Measurements from ENCODE around the gene KDM4C. TPM values are rescaled to one million over a fixed set of nuclear protein-coding genes. Genes with fewer than 3 reads are reported as not detected.

The KDM4C gene
- polyA plus RNA-seq, 2 of the 4 experiments (the other 2 are of a cell fraction), result 9.6 to 15.6 TPM

DNA sequence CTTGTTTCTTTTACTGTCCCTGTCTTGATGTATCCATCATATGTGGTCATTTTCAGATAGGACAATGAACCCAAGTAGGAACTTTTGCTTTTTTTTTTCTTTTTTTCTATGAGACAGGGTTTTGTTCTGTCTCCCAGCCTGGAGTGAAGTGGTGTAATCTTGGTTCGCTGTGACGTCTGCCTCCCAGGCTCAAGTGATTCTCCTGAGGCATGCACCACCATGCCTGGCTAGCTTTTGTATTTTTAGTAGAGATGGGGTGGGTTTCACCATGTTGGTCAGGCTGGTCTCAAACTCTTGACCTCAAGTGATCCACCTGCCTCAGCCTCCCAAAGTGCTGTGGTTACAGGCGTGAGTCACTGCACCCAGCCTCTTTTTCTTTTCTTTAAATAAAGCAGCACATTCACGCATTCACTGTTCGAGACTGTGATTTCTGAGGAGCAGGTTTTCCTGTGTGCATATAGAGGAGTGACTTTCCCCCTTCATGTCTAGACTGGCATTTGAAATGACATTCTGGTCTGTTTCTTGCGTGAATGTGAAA is 448.5 kb downstream of the KDM4C start:
- no peak for FAIRE-seq
- DNase-seq (ENCODE audit: low read depth in 1 of 2, low spot score in 1 of 2), result no peak
- H3K4me3 ChIP-seq, result no peak overlapping the region
- ATAC-seq, result no peak
- H3K4me2 ChIP-seq, result no peak overlapping the region
- ChIA-PET POLR2A (no interaction called here), CTCF (interaction anchor here (0.7 kb wide), 1 partner anchor 855 kb away, joined by 3 read pairs; no protein-coding TSS in a partner anchor)
- no peaks in the 10 kb centered on the region for H3K4me1 ChIP-seq
- H3K27ac ChIP-seq, result no peak overlapping the region
- TF ChIP-seq FOXS1 (CRISPR knock-in tag; IDR thresholded peaks at IDR 0.05) (no peak), CHD4 (IDR thresholded peaks at IDR 0.05; ENCODE audit: borderline replicate concordance) (no peak), NPAS2 (CRISPR knock-in tag; IDR thresholded peaks at IDR 0.05; ENCODE audit: borderline replicate concordance) (no peak), CHD2 (IDR thresholded peaks at IDR 0.05; ENCODE audit: low read length, partially characterized antibody) (no peak), EHF (CRISPR knock-in tag; IDR thresholded peaks at IDR 0.05) (no peak), HOXB13 (CRISPR knock-in tag; IDR thresholded peaks at IDR 0.05; ENCODE audit: low read depth) (no peak), NR3C1 (IDR thresholded peaks at IDR 0.05) (no peak), MAZ (IDR thresholded peaks at IDR 0.05; ENCODE audit: borderline replicate concordance, low read depth, low read length) (no peak), HEYL (CRISPR knock-in tag; IDR thresholded peaks at IDR 0.05) (no peak), BHLHE40 (IDR thresholded peaks at IDR 0.05; ENCODE audit: low read depth, low read length) (no peak), RARB (CRISPR knock-in tag; IDR thresholded peaks at IDR 0.05) (no peak)
- TF ChIP-seq, protein P1, sequence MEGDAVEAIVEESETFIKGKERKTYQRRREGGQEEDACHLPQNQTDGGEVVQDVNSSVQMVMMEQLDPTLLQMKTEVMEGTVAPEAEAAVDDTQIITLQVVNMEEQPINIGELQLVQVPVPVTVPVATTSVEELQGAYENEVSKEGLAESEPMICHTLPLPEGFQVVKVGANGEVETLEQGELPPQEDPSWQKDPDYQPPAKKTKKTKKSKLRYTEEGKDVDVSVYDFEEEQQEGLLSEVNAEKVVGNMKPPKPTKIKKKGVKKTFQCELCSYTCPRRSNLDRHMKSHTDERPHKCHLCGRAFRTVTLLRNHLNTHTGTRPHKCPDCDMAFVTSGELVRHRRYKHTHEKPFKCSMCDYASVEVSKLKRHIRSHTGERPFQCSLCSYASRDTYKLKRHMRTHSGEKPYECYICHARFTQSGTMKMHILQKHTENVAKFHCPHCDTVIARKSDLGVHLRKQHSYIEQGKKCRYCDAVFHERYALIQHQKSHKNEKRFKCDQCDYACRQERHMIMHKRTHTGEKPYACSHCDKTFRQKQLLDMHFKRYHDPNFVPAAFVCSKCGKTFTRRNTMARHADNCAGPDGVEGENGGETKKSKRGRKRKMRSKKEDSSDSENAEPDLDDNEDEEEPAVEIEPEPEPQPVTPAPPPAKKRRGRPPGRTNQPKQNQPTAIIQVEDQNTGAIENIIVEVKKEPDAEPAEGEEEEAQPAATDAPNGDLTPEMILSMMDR (IDR thresholded peaks at IDR 0.05), result no peak
- TF ChIP-seq, protein P2, sequence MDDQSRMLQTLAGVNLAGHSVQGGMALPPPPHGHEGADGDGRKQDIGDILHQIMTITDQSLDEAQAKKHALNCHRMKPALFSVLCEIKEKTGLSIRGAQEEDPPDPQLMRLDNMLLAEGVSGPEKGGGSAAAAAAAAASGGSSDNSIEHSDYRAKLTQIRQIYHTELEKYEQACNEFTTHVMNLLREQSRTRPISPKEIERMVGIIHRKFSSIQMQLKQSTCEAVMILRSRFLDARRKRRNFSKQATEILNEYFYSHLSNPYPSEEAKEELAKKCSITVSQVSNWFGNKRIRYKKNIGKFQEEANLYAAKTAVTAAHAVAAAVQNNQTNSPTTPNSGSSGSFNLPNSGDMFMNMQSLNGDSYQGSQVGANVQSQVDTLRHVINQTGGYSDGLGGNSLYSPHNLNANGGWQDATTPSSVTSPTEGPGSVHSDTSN (IDR thresholded peaks at IDR 0.05), result no peak
- TF ChIP-seq, protein P3, sequence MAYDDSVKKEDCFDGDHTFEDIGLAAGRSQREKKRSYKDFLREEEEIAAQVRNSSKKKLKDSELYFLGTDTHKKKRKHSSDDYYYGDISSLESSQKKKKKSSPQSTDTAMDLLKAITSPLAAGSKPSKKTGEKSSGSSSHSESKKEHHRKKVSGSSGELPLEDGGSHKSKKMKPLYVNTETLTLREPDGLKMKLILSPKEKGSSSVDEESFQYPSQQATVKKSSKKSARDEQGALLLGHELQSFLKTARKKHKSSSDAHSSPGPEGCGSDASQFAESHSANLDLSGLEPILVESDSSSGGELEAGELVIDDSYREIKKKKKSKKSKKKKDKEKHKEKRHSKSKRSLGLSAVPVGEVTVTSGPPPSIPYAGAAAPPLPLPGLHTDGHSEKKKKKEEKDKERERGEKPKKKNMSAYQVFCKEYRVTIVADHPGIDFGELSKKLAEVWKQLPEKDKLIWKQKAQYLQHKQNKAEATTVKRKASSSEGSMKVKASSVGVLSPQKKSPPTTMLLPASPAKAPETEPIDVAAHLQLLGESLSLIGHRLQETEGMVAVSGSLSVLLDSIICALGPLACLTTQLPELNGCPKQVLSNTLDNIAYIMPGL (CRISPR knock-in tag; IDR thresholded peaks at IDR 0.05; ENCODE audit: borderline replicate concordance), result no peak
- H3K9me3 ChIP-seq, result no peaks in the 10 kb centered on the region
- whole genome bisulfite sequencing (ENCODE audit: missing lambda C conversion rate), result 68% methylated on average over 6 of the region's 6 CpGs

DNA sequence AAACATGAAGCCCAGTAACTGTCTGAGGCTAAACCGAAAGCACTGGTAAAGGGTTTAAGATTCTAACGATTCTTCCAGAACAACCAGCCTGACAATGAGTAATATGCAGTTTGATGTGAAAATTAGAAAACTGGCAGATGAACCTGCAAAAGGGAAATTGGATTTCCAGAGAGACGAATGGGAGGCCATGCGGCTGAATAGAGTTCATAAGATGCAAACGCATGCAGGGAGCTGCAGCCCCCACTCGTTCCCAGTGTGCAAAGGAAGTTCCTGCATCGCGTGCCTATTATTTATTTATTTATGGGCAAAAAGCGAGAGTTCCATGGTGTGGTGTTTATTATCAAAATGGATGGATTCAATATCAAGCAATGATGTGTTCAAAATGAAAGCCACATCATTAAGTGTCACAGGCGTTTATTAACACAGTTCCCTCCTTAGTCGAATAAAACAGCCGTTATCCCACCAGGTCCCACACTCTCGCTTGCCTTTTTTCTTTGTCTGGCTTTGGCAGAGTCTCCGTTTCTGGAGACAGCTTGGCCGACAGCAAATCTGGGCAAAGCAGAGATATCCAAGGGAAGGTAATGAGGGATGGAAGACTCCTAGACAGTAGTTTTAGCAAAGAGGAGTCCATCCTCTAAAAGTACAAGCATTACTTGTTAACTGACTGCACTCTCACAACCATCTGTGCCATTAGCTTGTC is 451.4 kb downstream of the KDM4C start:
- Histone ChIP-seq H3K4me1 (no peaks in the 10 kb centered on the region), H3K4me2 (no peak overlapping the region), H3K27ac (no peak overlapping the region), H3K9me3 (no peaks in the 10 kb centered on the region), H3K4me3 (no peak overlapping the region)
- POLR2A ChIA-PET, result no interaction called here
- CTCF ChIA-PET, result no interaction called here
- no peak for DNase-seq (ENCODE audit: low read depth in 1 of 2, low spot score in 1 of 2)
- TF ChIP-seq CBX2 (IDR thresholded peaks at IDR 0.05; ENCODE audit: borderline replicate concordance, low read depth) (no peak), PHF8 (IDR thresholded peaks at IDR 0.05; ENCODE audit: borderline replicate concordance, low read depth) (no peak), MYC (IDR thresholded peaks at IDR 0.05; ENCODE audit: borderline replicate concordance, low read length) (no peak), CHD4 (IDR thresholded peaks at IDR 0.05; ENCODE audit: borderline replicate concordance) (no peak), EHMT2 (IDR thresholded peaks at IDR 0.05; ENCODE audit: low read depth) (no peak), POLR2A (IDR thresholded peaks at IDR 0.05; ENCODE audit: low read length) (no peak), MAFK (IDR thresholded peaks at IDR 0.05; ENCODE audit: partially characterized antibody) (no peak), CHD2 (IDR thresholded peaks at IDR 0.05; ENCODE audit: low read length, partially characterized antibody) (no peak), FOSL2 (IDR thresholded peaks at IDR 0.05) (no peak), FOSL2 (CRISPR knock-in tag; IDR thresholded peaks at IDR 0.05) (no peak), NPAS2 (CRISPR knock-in tag; IDR thresholded peaks at IDR 0.05; ENCODE audit: borderline replicate concordance) (no peak), KDM1A (IDR thresholded peaks at IDR 0.05; ENCODE audit: low read depth) (no peak), TFCP2L1 (CRISPR knock-in tag; IDR thresholded peaks at IDR 0.05) (no peak), HOXB5 (CRISPR knock-in tag; IDR thresholded peaks at IDR 0.05) (no peak), EP300 (IDR thresholded peaks at IDR 0.05) (no peak), RFX5 (IDR thresholded peaks at IDR 0.05) (no peak), GATA3 (IDR thresholded peaks at IDR 0.05; ENCODE audit: borderline replicate concordance) (no peak), TP53 (CRISPR knock-in tag; IDR thresholded peaks at IDR 0.05) (no peak), CBX8 (IDR thresholded peaks at IDR 0.05) (no peak)
- TF ChIP-seq, protein P4, sequence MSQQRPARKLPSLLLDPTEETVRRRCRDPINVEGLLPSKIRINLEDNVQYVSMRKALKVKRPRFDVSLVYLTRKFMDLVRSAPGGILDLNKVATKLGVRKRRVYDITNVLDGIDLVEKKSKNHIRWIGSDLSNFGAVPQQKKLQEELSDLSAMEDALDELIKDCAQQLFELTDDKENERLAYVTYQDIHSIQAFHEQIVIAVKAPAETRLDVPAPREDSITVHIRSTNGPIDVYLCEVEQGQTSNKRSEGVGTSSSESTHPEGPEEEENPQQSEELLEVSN (IDR thresholded peaks at IDR 0.05; ENCODE audit: borderline replicate concordance, low read depth), result no peak
- WGBS (ENCODE audit: missing lambda C conversion rate), result 79% methylated on average over 15 of the region's 15 CpGs
- no peak for ATAC-seq
- FAIRE-seq, result no peak

Data from A549 (cell line).